Activated CD4-positive, CD25-positive, alpha-beta regulatory T cell treated with anti-CD3 and anti-CD28 coated beads, Interleukin-2, amount 50 U/mL, for 16 hours (primary cell): Measurements from ENCODE around the gene CAMK2D.
A peak's percentile ranks its signal among the peaks of the same experiment; 100 is the strongest.

ENCODE experiments used
- DNase-seq: peaks from one replicate; pipeline ENCODE4 v3.0.0-alpha.2; 2020; ENCODE audit warnings: low read depth, low spot score

The CAMK2D gene

GRCh38 chr4:113566015-113566795 lies 195.3 kb downstream of the CAMK2D start:
- DNase-seq: no peak

DNA sequence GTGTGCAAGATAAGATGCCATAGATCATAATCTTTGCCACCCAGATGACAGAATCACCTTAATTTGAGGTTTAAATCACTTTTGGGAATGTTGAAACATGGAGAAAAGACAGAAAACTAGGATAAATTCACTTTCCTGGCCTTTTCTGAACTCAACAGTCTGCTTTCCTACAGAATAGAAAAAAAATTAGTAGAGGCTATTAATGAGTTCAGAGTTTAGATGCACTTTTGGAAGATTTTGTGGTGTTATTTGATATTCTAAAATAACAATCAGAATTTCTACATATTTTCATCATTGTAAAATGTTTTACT lies 195.9 kb downstream of the CAMK2D start:
- DNase-seq: no peak

DNA sequence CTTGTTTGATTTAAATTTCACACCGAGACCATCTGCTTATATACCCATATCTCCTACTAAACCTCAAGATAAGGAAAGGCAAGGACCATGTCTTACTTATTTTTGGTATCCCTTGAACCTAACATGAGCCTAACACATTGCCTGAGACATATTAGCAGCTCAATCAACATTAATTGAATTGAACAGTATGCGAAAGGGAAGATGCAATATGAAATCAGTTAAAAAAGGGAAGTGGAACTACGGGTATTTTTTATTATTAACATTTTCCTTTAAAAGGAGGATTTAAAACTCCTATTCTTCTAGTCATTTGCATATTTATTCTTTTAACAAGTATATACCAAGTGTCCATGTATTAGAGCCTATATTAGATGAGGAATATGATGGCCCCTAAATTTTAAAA lies 197.0 kb downstream of the CAMK2D start:
- DNase-seq: no peak

GRCh38 chr4:113563691-113564378 lies 197.7 kb downstream of the CAMK2D start:
- no peak for DNase-seq

GRCh38 chr4:113561758-113562157 lies 199.8 kb downstream of the CAMK2D start:
- DNase-seq: no peak

- DNase-seq: no peak
Observed at GRCh38 chr4:113561092-113561491, 200.4 kb downstream of the CAMK2D start.

GRCh38 chr4:113560579-113560978 lies 201.0 kb downstream of the CAMK2D start:
- no peak for DNase-seq

- no peak for DNase-seq
Observed at GRCh38 chr4:113559947-113560346, 201.6 kb downstream of the CAMK2D start.

DNA sequence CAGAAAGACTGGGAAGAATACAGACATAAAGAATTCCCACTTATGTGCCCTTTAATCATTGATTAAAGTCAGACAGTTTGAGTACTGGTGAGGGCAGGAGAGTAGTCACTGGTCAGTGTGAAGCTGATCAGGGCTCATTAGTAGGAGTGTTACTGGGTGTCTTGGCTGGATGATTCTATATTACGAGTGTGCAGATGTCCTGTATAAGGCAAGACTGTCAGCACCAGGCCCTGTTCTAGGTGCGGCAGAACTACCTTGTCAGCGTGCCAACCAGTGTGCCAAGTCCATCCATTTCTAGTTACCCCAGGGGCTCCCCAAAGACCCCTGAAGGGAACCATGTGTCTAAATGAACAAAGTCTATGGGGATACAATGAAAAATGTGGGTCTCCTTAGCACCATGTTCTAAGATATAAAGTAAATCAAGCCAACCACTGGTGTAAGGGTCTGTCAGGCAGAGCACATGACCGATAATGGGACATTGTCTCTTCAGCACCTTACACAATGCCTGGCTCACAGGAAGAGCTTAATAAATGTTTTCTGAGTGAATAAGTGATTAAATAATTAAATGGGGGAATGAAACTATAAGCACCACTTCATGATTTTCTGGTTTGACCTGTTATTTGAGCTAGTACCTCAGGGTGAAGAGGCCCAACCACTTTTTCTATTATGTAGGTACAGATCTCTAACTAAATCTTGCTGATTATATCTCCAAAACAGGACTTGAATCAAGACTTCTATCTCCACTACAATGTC lies 205.0 kb downstream of the CAMK2D start:
- no peak for DNase-seq

- DNase-seq: no peak
Observed at GRCh38 chr4:113555868-113556267, 205.7 kb downstream of the CAMK2D start.

GRCh38 chr4:113553082-113553481 lies 208.5 kb downstream of the CAMK2D start:
- no peak for DNase-seq

- DNase-seq: no peak
Observed at GRCh38 chr4:113550510-113550909, 211.0 kb downstream of the CAMK2D start.

DNA sequence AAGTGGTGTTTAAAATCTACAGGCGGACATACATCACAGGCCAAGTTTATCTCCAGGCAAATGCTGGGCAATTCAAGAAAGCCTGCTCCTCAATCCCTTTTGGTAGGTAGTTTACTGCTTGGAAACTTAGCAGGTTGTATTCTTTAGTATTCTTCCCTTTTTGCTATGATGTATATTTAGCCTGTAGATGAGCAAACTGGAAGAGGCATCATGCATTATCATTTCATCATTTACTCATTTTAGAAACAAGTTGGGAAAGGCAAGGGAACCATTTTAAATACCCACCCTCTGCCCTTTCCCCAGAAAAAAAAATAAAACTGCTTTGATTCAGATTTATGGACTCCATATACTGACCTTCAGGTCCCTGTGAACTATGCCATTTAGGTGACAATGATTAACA lies 213.2 kb downstream of the CAMK2D start:
- DNase-seq: no peak

DNA sequence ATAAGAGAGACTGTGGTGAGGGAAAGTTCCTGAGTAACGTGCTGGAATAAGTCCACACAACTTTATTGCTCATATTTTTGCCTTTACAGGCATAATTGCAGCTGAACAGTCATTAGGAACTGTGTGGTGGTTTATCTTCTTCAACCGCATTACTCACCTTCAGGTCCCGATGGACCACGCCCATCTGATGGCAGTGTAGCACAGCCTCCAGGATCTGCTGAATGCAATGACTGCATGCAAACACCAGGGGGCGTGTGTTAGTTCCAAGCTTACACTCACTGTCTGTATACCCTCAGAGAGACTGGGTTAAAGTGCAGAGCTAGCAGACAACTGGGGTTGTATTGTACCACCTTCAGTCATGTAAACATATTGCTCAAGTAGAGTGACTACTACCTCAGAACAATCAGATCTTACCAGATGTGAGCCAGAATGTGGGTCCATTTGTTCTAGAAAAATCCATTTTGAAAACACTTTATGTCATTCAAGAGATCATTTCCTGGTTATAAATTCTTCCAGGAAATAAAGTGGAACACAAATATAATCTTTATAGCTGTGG lies 214.0 kb downstream of the CAMK2D start:
- DNase-seq: peak; percentile 81

- no peak for DNase-seq
Observed at GRCh38 chr4:113541933-113542332, 219.6 kb downstream of the CAMK2D start.

GRCh38 chr4:113540859-113541258 lies 220.7 kb downstream of the CAMK2D start:
- DNase-seq: no peak

GRCh38 chr4:113539408-113539807 lies 222.1 kb downstream of the CAMK2D start:
- DNase-seq: no peak

DNA sequence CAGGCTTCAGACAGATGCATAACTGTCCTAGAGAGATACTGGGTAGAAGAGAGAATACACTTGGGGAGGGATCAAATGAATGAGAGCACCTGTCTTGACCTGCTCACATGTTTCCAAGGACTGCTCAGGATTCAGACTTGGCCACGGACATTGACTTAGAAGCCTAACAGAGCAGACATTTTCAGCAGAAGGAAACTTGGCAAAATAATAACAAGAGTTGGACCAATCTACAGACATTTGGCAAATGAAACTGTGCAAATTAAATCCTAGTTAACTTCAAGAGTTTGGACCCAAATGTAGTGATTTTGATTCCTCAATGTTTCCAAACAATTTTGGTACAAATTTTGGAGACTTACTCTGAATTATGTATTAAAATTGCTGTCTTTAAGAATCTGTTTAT lies 223.9 kb downstream of the CAMK2D start:
- no peak for DNase-seq

DNA sequence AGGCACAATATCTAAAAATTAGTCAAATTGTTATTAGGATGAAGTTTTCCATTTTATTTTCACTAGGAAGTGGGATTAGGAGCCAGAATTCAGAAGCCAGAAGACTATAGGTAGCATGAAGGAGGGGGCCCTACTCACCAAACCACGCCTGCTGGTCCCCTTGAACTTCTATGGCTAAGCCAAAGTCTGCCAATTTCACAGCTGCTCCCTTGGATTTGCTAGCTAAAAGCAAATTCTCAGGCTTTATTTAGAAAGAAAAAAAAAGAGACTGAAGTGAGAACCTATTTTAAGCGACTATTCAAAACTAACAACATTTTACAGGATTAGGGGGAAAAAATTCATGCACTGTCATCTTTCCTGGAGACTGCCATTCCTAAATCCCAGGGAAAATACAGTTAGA lies 224.3 kb downstream of the CAMK2D start:
- no peak for DNase-seq

GRCh38 chr4:113534711-113535110 lies 226.8 kb downstream of the CAMK2D start:
- DNase-seq: no peak

DNA sequence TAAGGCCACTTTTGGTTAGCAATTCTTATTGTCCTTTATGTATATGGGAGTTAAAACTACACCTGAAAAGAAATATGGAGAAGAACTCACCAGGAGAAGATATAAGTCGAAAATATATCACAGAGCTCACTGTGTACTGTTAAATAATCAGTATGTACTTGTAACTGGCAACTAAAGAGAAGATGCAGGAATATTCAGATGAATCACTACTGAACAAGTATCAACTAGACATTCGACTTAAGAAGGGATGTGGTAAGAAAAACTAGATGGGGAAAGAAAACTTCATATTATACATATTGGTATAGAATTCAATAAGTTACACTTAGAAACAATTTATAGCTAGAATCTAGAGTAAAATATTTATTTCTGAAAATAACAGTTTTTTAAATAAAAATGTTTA lies 230.0 kb downstream of the CAMK2D start:
- DNase-seq: no peak

DNA sequence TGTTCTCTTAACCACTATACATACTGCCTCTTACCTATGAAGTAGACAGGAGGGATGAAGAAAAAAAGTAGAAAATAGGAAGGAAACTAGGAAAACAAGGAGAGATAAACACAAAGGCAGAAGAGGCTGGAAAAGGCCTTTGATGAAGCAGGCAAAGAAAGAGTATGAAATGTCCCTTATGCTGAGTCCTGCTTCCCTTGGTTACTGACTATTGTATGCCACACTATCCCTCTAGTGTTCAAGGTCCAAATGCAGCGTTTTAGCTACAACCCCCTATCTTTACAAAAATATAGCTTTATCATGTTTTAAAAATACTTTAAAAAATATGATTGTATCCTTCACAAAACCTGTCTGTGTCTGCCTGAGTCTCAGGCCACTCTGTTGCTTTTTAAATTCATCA lies 233.1 kb downstream of the CAMK2D start:
- DNase-seq: no peak
